ENCODE data around the gene RMND1. TPM values are rescaled to one million over a fixed set of nuclear protein-coding genes. Genes with fewer than 3 reads are reported as not detected.

RMND1 gene
- total RNA-seq, 1 donor from 2014 or later: 44.0 TPM

DNA sequence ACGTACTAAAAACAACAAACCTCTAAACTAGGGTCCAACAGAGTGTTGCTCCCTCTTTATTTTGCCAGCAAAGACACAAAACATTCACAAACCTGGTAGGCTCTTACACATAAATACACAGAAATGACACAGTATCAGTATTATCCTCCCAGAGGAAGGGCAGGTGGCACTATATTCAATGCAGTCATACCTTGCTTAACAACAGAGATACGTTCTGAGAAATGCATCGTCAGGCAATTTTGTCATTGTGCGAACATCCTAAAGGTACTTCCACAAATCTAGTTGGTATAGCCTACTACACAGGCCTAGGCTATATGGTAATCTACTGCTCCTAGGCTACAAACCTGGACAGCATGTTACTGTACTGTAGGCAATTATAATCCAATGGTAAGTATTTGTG lies 70.2 kb downstream of the RMND1 start:
- Mint-ChIP-seq H3K4me3 (no peak overlapping the region), H3K27ac (no peak overlapping the region), H3K36me3 (peaks cover 12% of the 10 kb centered on the region), H3K27me3 (ENCODE audit: insufficient read depth, low read depth) (peaks cover 2% of the 10 kb centered on the region), H3K4me1 (peaks cover 13% of the 10 kb centered on the region), H3K9me3 (peaks cover 2% of the 10 kb centered on the region)
- Histone ChIP-seq H3K36me3 (no peaks in the 10 kb centered on the region), H3K4me1 (no peaks in the 10 kb centered on the region), H3K27me3 (no peaks in the 10 kb centered on the region), H3F3A (ENCODE audit: low read depth) (peaks cover 7% of the 10 kb centered on the region), H3K4me3 (no peak overlapping the region), H3K4me2 (no peak overlapping the region), H3K79me2 (ENCODE audit: low read depth) (peaks cover 94% of the 10 kb centered on the region), H3K27ac (no peak overlapping the region), H4K20me1 (ENCODE audit: low read depth) (no peaks in the 10 kb centered on the region), H3K9me3 (ENCODE audit: low read depth) (no peaks in the 10 kb centered on the region), H2AFZ (replicated peaks) (no peak overlapping the region), H3K9ac (no peak overlapping the region)
- DNase-seq (ENCODE audit: low spot score): no peak
- no peak for TF ChIP-seq CTCF (IDR thresholded peaks at IDR 0.05)
- no peak for TF ChIP-seq EZH2 (IDR thresholded peaks at IDR 0.05)
- no peak for TF ChIP-seq EZH2phosphoT487 (IDR thresholded peaks at IDR 0.05)

GRCh38 chr6:151380848-151381205 lies 71.1 kb downstream of the RMND1 start:
- Mint-ChIP-seq H3K27ac (no peak overlapping the region), H3K4me3 (no peak overlapping the region), H3K27me3 (ENCODE audit: insufficient read depth, low read depth) (no peaks in the 10 kb centered on the region), H3K4me1 (peaks cover 19% of the 10 kb centered on the region), H3K36me3 (peaks cover 17% of the 10 kb centered on the region), H3K9me3 (peaks cover 6% of the 10 kb centered on the region)
- Histone ChIP-seq H3K27ac (no peak overlapping the region), H3K36me3 (no peaks in the 10 kb centered on the region), H3K9ac (no peak overlapping the region), H2AFZ (replicated peaks) (no peak overlapping the region), H3K79me2 (ENCODE audit: low read depth) (peaks cover 94% of the 10 kb centered on the region), H3K4me2 (no peak overlapping the region), H3K9me3 (ENCODE audit: low read depth) (no peaks in the 10 kb centered on the region), H3K27me3 (no peaks in the 10 kb centered on the region), H3F3A (ENCODE audit: low read depth) (peaks cover 7% of the 10 kb centered on the region), H3K4me1 (no peaks in the 10 kb centered on the region), H4K20me1 (ENCODE audit: low read depth) (no peaks in the 10 kb centered on the region), H3K4me3 (no peak overlapping the region)
- DNase-seq (ENCODE audit: low spot score): no peak
- TF ChIP-seq EZH2phosphoT487 (IDR thresholded peaks at IDR 0.05) (no peak), CTCF (IDR thresholded peaks at IDR 0.05) (no peak)

DNA sequence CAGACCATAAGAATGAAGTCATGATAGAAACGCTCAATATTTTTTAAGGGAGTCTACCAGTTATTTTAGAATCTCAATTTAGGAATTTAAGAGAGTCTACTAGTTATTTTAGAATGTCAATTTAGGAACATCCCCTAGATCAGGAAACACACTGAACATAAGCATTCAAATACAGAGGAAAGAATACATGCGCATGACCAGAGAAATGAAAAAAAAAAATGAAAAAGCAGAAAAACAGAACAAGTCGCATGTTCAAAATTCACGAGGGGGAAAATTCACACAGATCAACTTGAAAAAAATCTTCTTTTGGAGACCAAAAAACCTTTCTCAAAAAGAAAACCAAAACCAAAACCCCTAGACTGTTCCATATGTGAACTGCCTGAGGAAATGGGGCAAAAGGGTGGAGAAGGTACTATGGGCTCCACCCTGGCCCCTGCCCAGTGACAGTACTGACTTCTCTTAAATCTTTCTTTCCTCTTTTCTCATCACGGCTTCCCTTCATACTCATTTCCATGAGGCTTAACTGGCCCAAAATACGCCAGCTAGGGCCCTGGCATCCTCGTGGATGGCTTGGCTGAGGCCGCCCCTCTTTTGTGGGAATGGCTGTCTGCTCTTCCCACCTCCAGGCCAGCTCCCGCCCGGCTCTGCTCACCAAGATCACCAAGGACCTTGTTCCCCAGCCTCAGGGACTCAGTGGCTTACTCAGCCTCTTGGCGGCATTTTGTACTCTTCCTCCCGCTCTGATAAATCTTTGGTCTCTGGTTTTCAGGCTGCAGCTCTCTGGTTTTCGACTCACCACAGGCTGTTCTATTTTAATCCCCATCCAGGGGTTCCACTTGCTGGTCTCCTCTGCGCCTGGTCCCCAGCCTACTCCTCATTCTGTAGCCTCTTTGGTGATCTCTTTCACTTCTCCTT lies 71.7 kb downstream of the RMND1 start:
- Histone ChIP-seq H3K4me2 (no peak overlapping the region), H3K36me3 (no peaks in the 10 kb centered on the region), H3K9me3 (ENCODE audit: low read depth) (no peaks in the 10 kb centered on the region), H3K4me3 (no peak overlapping the region), H3F3A (ENCODE audit: low read depth) (peaks cover 7% of the 10 kb centered on the region), H3K4me1 (no peaks in the 10 kb centered on the region), H3K9ac (no peak overlapping the region), H3K27ac (no peak overlapping the region), H3K27me3 (no peaks in the 10 kb centered on the region), H3K79me2 (ENCODE audit: low read depth) (peaks cover 94% of the 10 kb centered on the region), H2AFZ (replicated peaks) (no peak overlapping the region), H4K20me1 (ENCODE audit: low read depth) (no peaks in the 10 kb centered on the region)
- Mint-ChIP-seq H3K9me3 (peaks cover 6% of the 10 kb centered on the region), H3K27me3 (ENCODE audit: insufficient read depth, low read depth) (no peaks in the 10 kb centered on the region), H3K4me3 (no peak overlapping the region), H3K4me1 (peaks cover 22% of the 10 kb centered on the region), H3K36me3 (peaks cover 18% of the 10 kb centered on the region), H3K27ac (no peak overlapping the region)
- TF ChIP-seq EZH2 (IDR thresholded peaks at IDR 0.05) (no peak), EZH2phosphoT487 (IDR thresholded peaks at IDR 0.05) (no peak), CTCF (IDR thresholded peaks at IDR 0.05) (no peak)
- no peak for DNase-seq (ENCODE audit: low spot score)

Data from neural progenitor cell (in vitro differentiated cells).